Liver (tissue), 9 donors: Measurements from ENCODE around the gene TSPAN16. TPM values are rescaled to one million over a fixed set of nuclear protein-coding genes. Genes with fewer than 3 reads are reported as not detected.
"Not testable (repeated sequence)": the region's sequence is repeated elsewhere in the genome, so short reads cannot be mapped to it uniquely, and the experiment has no call there.

Experiments
- DNase-seq: peaks from one replicate; pipeline ENCODE4 v3.0.0-alpha.2; 2017; ENCODE audit warnings: low spot score
- H3K27ac ChIP-seq, 2 donors: one replicate each; pipeline ENCODE4 v1.7.0; 2013; ENCODE audit warnings: inconsistent platforms in 2 of 2, low read length in 2 of 2, control low read depth in 1 of 2, low read depth in 1 of 2, mild to moderate bottlenecking in 1 of 2
- H3K27me3 ChIP-seq, 4 donors: one replicate each; pipeline versions ENCODE4 v1.6.1 to v1.7.0; 2013; ENCODE audit warnings: low read length in 3 of 4, inconsistent platforms in 1 of 4, mild to moderate bottlenecking in 1 of 4, moderate library complexity in 1 of 4; ENCODE audit not compliant: control insufficient read depth in 4 of 4, insufficient read depth in 4 of 4
- H3K36me3 ChIP-seq, 4 donors: one replicate each; pipeline versions ENCODE4 v1.6.1 to v1.7.0; 2013; ENCODE audit warnings: low read length in 3 of 4, mild to moderate bottlenecking in 3 of 4, low read depth in 1 of 4, moderate library complexity in 1 of 4; ENCODE audit not compliant: control insufficient read depth in 4 of 4, insufficient read depth in 3 of 4
- H3K4me1 ChIP-seq, 4 donors: one replicate each; pipeline versions ENCODE4 v1.6.1 to v1.7.0; 2013; ENCODE audit warnings: low read length in 3 of 4, mild to moderate bottlenecking in 3 of 4, moderate library complexity in 1 of 4; ENCODE audit not compliant: control insufficient read depth in 4 of 4, insufficient read depth in 4 of 4
- H3K4me3 ChIP-seq, 3 donors: one replicate each; pipeline versions ENCODE4 v1.6.1 to v1.7.0; 2013; ENCODE audit warnings: low read length in 3 of 3, control low read depth in 1 of 3, low read depth in 1 of 3, mild to moderate bottlenecking in 1 of 3
- H3K9ac ChIP-seq, 2 donors: one replicate each; pipeline ENCODE4 v1.7.0; 2013; ENCODE audit warnings: low read length in 2 of 2, mild to moderate bottlenecking in 2 of 2, moderate library complexity in 2 of 2, control low read depth in 1 of 2, low read depth in 1 of 2
- H3K9me3 ChIP-seq, 4 donors: one replicate each; pipeline versions ENCODE4 v1.6.1 to v1.7.0; 2013; ENCODE audit warnings: low read length in 3 of 4; ENCODE audit not compliant: control insufficient read depth in 4 of 4
- ATF3 ChIP-seq: IDR thresholded peaks from 2 replicates; pipeline ENCODE4 v1.6.1; 2016; ENCODE audit warnings: antibody characterized with exemption
- FOXA1 ChIP-seq: IDR thresholded peaks from 2 replicates; pipeline ENCODE4 v1.6.1; 2016; ENCODE audit warnings: antibody characterized with exemption
- HNF4A ChIP-seq, 2 donors: conservative IDR thresholded peaks; 2 replicates each; pipeline ENCODE4 v1.6.1; 2016; ENCODE audit warnings: antibody characterized with exemption in 2 of 2, mild to moderate bottlenecking in 2 of 2
- JUND ChIP-seq, 2 donors: IDR thresholded peaks; 2 replicates each; pipeline ENCODE4 v1.6.1; 2016; ENCODE audit warnings: antibody characterized with exemption in 2 of 2
- MAX ChIP-seq: IDR thresholded peaks from 2 replicates; pipeline ENCODE4 v1.6.1; 2016; ENCODE audit warnings: antibody characterized with exemption
- NR2F2 ChIP-seq: IDR thresholded peaks from 2 replicates; pipeline ENCODE4 v1.6.1; 2016; ENCODE audit warnings: antibody characterized with exemption
- RAD21 ChIP-seq, 2 donors: IDR thresholded peaks; 2 replicates each; pipeline ENCODE4 v1.6.1; 2016; ENCODE audit warnings: antibody characterized with exemption in 2 of 2, mild to moderate bottlenecking in 2 of 2
- REST ChIP-seq: IDR thresholded peaks from 2 replicates; pipeline ENCODE4 v1.6.1; 2016; ENCODE audit warnings: antibody characterized with exemption, mild to moderate bottlenecking
- SP1 ChIP-seq: IDR thresholded peaks from 2 replicates; pipeline ENCODE4 v1.6.1; 2018; ENCODE audit warnings: antibody characterized with exemption, mild to moderate bottlenecking
- TAF1 ChIP-seq: conservative IDR thresholded peaks from 2 replicates; pipeline ENCODE4 v1.6.1; 2016; ENCODE audit warnings: antibody characterized with exemption, mild to moderate bottlenecking
- YY1 ChIP-seq: IDR thresholded peaks from 2 replicates; pipeline ENCODE4 v1.6.1; 2016; ENCODE audit warnings: antibody characterized with exemption, mild to moderate bottlenecking
- ZBTB33 ChIP-seq: IDR thresholded peaks from 2 replicates; pipeline ENCODE4 v1.6.1; 2016; ENCODE audit warnings: antibody characterized with exemption
- WGBS: extraction: QIAGEN DNeasy Blood & Tissue Kit; methylation state at CpG from one replicate; pipeline ENCODE4 v1.1.7; 2013; 5-methylcytosine and 5-hydroxymethylcytosine counted together
- polyA plus RNA-seq, 2 donors: library from polyadenylated mRNA; stranded (reverse) in 1 of 2; unstranded in 1 of 2; fragments of 200-250 nt in 1 of 2; fragments of >200 nt in 1 of 2; fragmentation: Nextera tagmentation in 1 of 2; extraction: Ambion mirVana in 1 of 2; gene quantifications; one replicate each; pipeline versions ENCODE4 v1.2.1 to v1.2.3, GENCODE V29; 2013 to 2015
- total RNA-seq, 2 donors: library from RNA; depleted of rRNA; stranded (reverse); fragments of >200 nt; gene quantifications; one replicate each; pipeline ENCODE4 v1.2.3, GENCODE V29; 2014
- donor health status: healthy.
- donor health status: healthy.
- donor health status: healthy.
- donor health status: healthy.
- donor health status: healthy.

Gene TSPAN16
- total and polyA plus RNA-seq, 4 donors, result not detected

- Histone ChIP-seq H3K9ac (peak overlapping the region in 1 of 2 donors; percentile 16), H3K4me1 (peaks cover 0 to 5% (median 3%) of the 10 kb centered on the region in 4 donors), H3K36me3 (peaks cover 4 to 18% (median 9%) of the 10 kb centered on the region in 4 donors), H3K4me3 (no peak overlapping the region), H3K27me3 (no peaks in the 10 kb centered on the region), H3K27ac (peak overlapping the region in 1 of 2 donors; percentile 23), H3K9me3 (no peaks in the 10 kb centered on the region)
- DNase-seq, result no peak
- WGBS, result 81% methylated on average over 7 of the region's 7 CpGs
- TF ChIP-seq FOXA1 (no peak), TAF1 (no peak), RAD21 (IDR thresholded peaks at IDR 0.05) (no peak), ZBTB33 (no peak), ATF3 (no peak), YY1 (no peak), SP1 (no peak), NR2F2 (no peak), HNF4A (conservative IDR thresholded peaks at IDR 0.05) (no peak), MAX (no peak)
Observed at GRCh38 chr19:11338121-11338520, 42.2 kb downstream of the TSPAN16 start.

- WGBS, result 66% methylated on average over 21 of the region's 21 CpGs
- Histone ChIP-seq H3K9ac (no peak overlapping the region), H3K36me3 (peaks cover 4 to 18% (median 7%) of the 10 kb centered on the region in 4 donors), H3K27me3 (no peaks in the 10 kb centered on the region), H3K27ac (peak overlapping the region; percentile 41 to 60), H3K4me3 (peak overlapping the region in 2 of 3 donors; percentile 30 to 57), H3K9me3 (no peaks in the 10 kb centered on the region), H3K4me1 (peaks cover 0 to 8% (median 3%) of the 10 kb centered on the region in 4 donors)
- TF ChIP-seq JUND (IDR thresholded peaks at IDR 0.05), result no peak
- DNase-seq, result no peak
Observed at GRCh38 chr19:11338569-11339253, 42.8 kb downstream of the TSPAN16 start.

GRCh38 chr19:11339254-11340098, 43.5 kb downstream of the TSPAN16 start, which contains the start of gene RAB3D:
RAB3D (minus strand) TSS chr19:11339657; CDS start chr19:11337399, 2,258 bp downstream.
- Histone ChIP-seq H3K9me3 (no peaks in the 10 kb centered on the region), H3K36me3 (peaks cover 4 to 18% (median 6%) of the 10 kb centered on the region in 4 donors), H3K27ac (peak within 1 kb of the TSS; percentile 41 to 60), H3K9ac (no peak within 1 kb of the TSS), H3K27me3 (no peaks in the 10 kb centered on the region), H3K4me1 (peaks cover 1 to 13% (median 7%) of the 10 kb centered on the region in 4 donors), H3K4me3 (peak within 1 kb of the TSS in 2 of 3 donors; percentile 30 to 57)
- peak; percentile 87 for DNase-seq
- TF ChIP-seq RAD21 (IDR thresholded peaks at IDR 0.05) (peak in 1 of 2 donors; percentile 49), REST (no peak), FOXA1 (no peak), ZBTB33 (no peak), NR2F2 (peak; percentile 21), HNF4A (conservative IDR thresholded peaks at IDR 0.05) (no peak), SP1 (peak; percentile 38)
- 25% methylated on average over 53 of the region's 53 CpGs for WGBS

- H3K9me3 ChIP-seq, H3K9ac ChIP-seq, H3K27me3 ChIP-seq, DNase-seq, H3K4me3 ChIP-seq: not testable (repeated sequence)
- H3K4me1 ChIP-seq, result peaks cover 1 to 19% (median 10%) of the 10 kb centered on the region in 4 donors
- peaks cover 4 to 15% (median 5%) of the 10 kb centered on the region in 4 donors for H3K36me3 ChIP-seq
- 89% methylated on average over 8 of the region's 8 CpGs for WGBS
- H3K27ac ChIP-seq, result peak overlapping the region in 1 of 2 donors; percentile 28
Observed at GRCh38 chr19:11340099-11340467, 44.1 kb downstream of the TSPAN16 start.
